HG03457 (cell line): Measurements from ENCODE around the gene RMDN3.

ENCODE experiments used
- ATAC-seq: cut with Tn5 transposase; IDR thresholded peaks from one replicate; pipeline ENCODE4 v1.9.1; 2021; ENCODE audit warnings: moderate number of reproducible peaks; ENCODE audit not compliant: unreplicated experiment

Gene RMDN3

DNA sequence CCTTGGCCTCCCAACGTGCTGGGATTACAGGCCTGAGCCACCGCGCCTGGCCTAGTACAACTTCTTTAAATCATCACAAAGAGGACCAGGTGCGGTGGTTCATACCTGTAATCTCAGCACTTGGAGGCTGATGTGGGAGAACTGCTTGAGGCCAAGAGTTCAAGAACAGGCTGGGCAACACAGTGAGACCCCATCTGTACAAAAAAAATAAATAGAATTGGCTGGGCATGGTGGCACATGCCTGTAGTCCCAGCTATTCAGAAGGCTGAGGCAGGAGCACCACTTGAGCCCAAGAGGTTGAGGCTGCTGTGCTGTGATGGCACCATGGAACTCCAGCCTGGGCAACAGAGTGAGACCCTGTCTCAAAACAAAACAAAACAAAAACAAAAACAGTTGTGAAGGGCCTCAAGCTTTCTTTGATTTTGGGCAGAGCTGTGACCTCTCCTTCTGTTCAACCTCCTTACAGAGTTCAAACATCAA lies 5.9 kb downstream of the RMDN3 start:
- no peak for ATAC-seq

- ATAC-seq = no peak
Observed at GRCh38 chr15:40747685-40748631, 7.1 kb downstream of the RMDN3 start.

- no peak for ATAC-seq
Observed at GRCh38 chr15:40746916-40747418, 8.1 kb downstream of the RMDN3 start.

- ATAC-seq = no peak
Observed at GRCh38 chr15:40744815-40745152, 10.3 kb downstream of the RMDN3 start.

GRCh38 chr15:40743921-40744814 lies 10.9 kb downstream of the RMDN3 start:
- no peak for ATAC-seq

- ATAC-seq = no peak
Observed at GRCh38 chr15:40743485-40743901, 11.6 kb downstream of the RMDN3 start.

GRCh38 chr15:40739854-40740253 lies 15.2 kb downstream of the RMDN3 start:
- no peak for ATAC-seq

DNA sequence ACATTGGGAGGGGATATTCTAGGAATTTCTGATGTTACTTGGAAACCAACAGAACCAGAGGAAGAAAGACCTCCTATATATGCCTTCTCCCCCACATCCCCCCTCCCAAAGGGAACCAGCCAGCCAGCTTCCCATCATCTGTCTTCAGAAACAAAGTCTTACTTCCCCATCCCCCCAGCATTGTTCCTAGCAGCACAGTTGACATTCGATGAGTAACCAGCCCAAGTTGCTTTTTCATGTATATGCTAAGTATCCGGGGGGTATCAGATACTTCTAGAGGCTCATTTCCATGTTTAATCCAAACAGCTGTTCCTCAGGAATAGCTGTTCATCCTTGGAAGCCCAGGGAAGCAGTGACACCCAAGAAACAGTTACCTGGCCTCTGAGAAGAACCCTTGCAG lies 16.0 kb downstream of the RMDN3 start:
- no peak for ATAC-seq

GRCh38 chr15:40737048-40737447 lies 18.0 kb downstream of the RMDN3 start:
- no peak for ATAC-seq

DNA sequence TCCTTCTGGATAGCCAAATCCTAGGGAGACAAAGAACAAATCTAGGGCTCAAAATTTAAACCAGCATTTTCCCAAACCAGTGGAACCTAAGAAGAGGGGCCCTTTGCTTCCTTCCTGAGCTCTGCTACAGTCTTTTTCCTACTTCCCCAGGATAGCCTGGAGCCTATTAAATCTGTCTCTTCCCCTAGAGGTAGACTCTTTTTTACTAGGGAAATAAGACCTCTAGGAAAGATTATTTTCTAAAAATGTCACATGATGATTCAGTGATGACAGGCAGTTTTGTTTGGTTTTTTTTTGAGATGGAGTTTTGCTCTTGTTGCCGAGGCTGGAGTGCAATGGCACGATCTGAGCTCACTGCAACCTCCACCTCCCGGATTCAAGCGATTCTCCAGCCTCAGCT lies 18.5 kb downstream of the RMDN3 start:
- no peak for ATAC-seq

DNA sequence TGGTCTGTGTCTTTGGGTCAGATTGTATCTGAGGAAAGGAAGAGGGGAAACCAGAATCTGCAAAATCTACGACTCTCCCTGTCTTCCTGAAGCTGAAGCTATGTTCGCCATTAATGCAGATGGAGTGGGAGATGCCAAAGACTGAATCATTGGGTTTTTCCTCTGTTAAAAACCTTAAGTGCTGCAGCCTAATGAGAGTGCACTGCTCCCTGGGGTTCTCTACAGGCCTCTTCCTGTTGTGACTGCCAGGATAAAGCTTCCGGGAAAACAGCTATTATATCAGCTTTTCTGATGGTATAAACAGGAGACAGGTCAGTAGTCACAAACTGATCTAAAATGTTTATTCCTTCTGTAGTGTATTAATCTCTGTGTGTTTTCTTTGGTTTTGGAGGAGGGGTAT lies 24.0 kb downstream of the RMDN3 start:
- ATAC-seq = no peak

GRCh38 chr15:40723919-40724318 lies 31.1 kb downstream of the RMDN3 start:
- ATAC-seq = no peak

DNA sequence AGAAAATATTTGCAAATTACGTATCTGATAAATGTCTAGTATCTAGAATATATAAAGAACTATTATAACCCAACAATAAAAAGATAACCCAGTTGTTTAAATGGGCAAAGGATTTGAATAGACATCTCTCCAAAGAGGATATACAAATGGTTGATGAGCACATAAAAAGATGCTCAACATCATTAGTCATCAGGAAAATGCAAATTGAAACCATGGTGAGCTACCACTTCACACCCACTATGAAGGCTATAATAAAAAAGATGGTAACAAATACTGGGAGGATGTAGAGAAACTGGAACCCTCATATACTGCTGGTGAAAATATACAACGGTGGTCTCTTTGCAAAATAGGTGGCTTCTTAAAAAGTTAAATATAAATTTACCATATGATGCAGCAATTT lies 32.1 kb downstream of the RMDN3 start:
- no peak for ATAC-seq

- no peak for ATAC-seq
Observed at GRCh38 chr15:40722354-40722753, 32.7 kb downstream of the RMDN3 start.

DNA sequence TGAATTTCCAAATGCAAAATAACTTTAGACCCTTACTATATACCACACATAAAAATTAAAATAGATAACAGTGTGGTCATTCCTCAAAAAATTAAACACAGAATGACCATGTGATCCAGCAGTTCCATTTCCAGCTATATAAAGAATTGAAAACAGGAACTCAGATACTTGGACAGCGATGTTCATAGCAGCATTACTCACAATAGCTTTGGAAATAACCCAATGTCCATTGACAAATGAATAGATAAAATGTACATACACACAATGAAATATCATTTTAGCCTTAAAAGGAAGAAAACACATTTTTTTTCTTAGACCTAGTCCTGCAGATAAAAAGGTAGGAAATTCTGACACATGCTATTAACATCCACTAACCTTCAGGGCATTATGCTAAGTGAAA lies 33.4 kb downstream of the RMDN3 start:
- no peak for ATAC-seq

GRCh38 chr15:40716165-40716564 lies 38.9 kb downstream of the RMDN3 start:
- no peak for ATAC-seq

DNA sequence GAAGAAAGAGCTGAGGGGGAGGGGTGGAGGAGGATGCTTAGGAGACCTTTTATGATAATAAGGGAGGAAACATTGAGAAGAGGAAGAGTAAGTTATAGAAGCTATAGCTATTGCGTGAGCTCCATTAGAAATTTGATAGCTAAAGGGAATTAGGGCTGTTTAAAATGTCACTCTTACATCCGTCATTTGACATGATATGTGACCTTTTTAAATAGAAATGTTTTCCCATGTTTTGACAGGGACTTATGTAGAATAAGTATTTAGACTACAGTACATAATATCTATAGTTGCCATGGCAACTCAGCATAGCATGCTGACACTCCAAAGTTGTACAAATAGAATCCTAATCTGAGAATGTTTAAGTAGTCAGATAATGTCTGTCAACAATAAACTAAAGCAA lies 40.9 kb downstream of the RMDN3 start:
- no peak for ATAC-seq

GRCh38 chr15:40706121-40706520 lies 48.9 kb downstream of the RMDN3 start:
- no peak for ATAC-seq

DNA sequence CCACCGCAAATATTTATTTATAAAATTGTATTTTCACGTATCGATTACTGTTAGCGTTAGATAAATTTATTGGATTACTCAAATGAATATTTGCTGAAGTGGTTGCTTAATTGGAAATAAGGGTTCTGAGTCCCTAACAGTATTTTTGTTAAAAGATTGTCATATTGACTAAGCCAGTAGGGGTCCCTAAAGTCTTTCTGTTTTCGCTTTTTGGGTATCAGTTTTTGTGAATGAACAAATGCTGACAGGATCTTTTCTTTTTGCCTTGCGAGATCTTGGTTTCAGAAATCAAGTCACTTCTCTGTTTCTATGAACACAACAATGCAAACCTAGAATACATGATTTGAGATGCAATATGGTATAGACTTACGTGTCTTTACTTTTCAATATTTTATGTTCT lies 53.0 kb downstream of the RMDN3 start:
- no peak for ATAC-seq

- ATAC-seq = no peak
Observed at GRCh38 chr15:40697916-40698315, 57.1 kb downstream of the RMDN3 start.

- no peak for ATAC-seq
Observed at GRCh38 chr15:40696228-40696627, 58.8 kb downstream of the RMDN3 start.

DNA sequence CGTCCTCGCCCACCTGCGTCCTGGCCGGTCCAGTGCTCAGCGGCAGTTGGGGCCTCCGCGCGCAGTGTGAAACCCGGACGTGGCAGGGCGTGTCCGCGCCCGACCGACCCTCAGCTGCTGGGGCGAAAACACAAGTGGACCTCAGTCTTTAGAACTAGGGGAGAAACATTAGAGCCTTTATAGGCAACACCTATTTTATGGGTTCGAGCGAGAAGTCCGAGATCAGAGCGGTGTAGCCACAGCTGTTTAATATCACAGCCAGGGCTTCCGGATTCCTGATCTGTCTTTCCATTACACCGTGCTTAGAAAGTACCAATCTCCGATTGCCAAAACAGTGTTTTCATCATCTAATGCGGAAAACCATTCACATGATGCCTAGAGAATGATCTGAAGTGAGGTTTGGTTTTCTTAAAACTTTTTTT lies 59.6 kb downstream of the RMDN3 start:
- no peak for ATAC-seq
